ENCODE data around the gene SPACA6. TPM values are rescaled to one million over a fixed set of nuclear protein-coding genes. Genes with fewer than 3 reads are reported as not detected.
"Not testable (repeated sequence)": the region's sequence is repeated elsewhere in the genome, so short reads cannot be mapped to it uniquely, and the experiment has no call there.

SPACA6 gene
- 10 to 100 TPM; 18.4 to 26.8 TPM for total RNA-seq
- 33.8 TPM for polyA plus RNA-seq (2013, experiment 1 of 2)
- polyA plus RNA-seq (2013, experiment 2 of 2): 32.2 TPM
- long read RNA-seq, experiment 1, partial matches to known transcripts: 0 of 3 reads
- long read RNA-seq, experiment 1, other reads (novel, unspliced or antisense): 2 of 3 reads
- long read RNA-seq, experiment 2, partial matches to known transcripts: 1 of 4 reads
- long read RNA-seq, experiment 2, other reads (novel, unspliced or antisense): 3 of 4 reads
- long read RNA-seq, experiment 3, partial matches to known transcripts: 1 of 6 reads
- long read RNA-seq, experiment 3, other reads (novel, unspliced or antisense): 3 of 6 reads
- long read RNA-seq, experiment 4, partial matches to known transcripts: 0 of 1 reads
- long read RNA-seq, experiment 4, other reads (novel, unspliced or antisense): 1 of 1 reads

GRCh38 chr19:51693260-51693659, at the start of gene SPACA6:
Gene SPACA6 (plus strand): TSS chr19:51693330. CDS start chr19:51693527, 197 bp downstream.
- Histone ChIP-seq H3K36me3 (ENCODE audit: control insufficient read depth, insufficient read depth, low read length) (peaks cover 56% of the 10 kb centered on the region), H3K9me3 (ENCODE audit: control insufficient read depth, low read length) (no peaks in the 10 kb centered on the region), H3K4me1 (ENCODE audit: control insufficient read depth, insufficient read depth, low read length) (no peaks in the 10 kb centered on the region), H3K27ac (ENCODE audit: low read depth, low read length) (no peak within 1 kb of the TSS), H3K9ac (ENCODE audit: extremely low read depth, low read length, poor library complexity, severe bottlenecking) (no peak within 1 kb of the TSS), H3K27me3 (ENCODE audit: control insufficient read depth, insufficient read depth, low read length, poor library complexity, severe bottlenecking) (no peaks in the 10 kb centered on the region), H3K4me3 (ENCODE audit: low read length) (peak within 1 kb of the TSS; percentile 90)
- DNase-seq: no peak
- TF ChIP-seq CTCF (conservative IDR thresholded peaks at IDR 0.05): no peak
- Mint-ChIP-seq H3K36me3 (ENCODE audit: low read depth) (peaks cover 51% of the 10 kb centered on the region), H3K4me3 (peak within 1 kb of the TSS; percentile 83), H3K27me3 (ENCODE audit: insufficient read depth) (no peaks in the 10 kb centered on the region), H3K27ac (peak within 1 kb of the TSS; percentile 13), H3K4me1 (peaks cover 13% of the 10 kb centered on the region), H3K9me3 (no peaks in the 10 kb centered on the region)
- 89 to 91% methylated on average over 3 to 8 of the region's 8 CpGs for WGBS, 2 experiments (ENCODE audit: insufficient coverage in 1 of 2, insufficient read length in 1 of 2)

GRCh38 chr19:51644636-51645271, 48.4 kb upstream of the SPACA6 start:
- Mint-ChIP-seq H3K4me3 (no peak overlapping the region), H3K27me3 (ENCODE audit: insufficient read depth) (peaks cover 18% of the 10 kb centered on the region), H3K4me1 (no peaks in the 10 kb centered on the region), H3K27ac (no peak overlapping the region), H3K9me3 (no peaks in the 10 kb centered on the region), H3K36me3 (ENCODE audit: low read depth) (no peaks in the 10 kb centered on the region)
- H3K4me3 ChIP-seq (ENCODE audit: low read length): no peak overlapping the region
- H3K9me3 ChIP-seq (ENCODE audit: control insufficient read depth, low read length): no peaks in the 10 kb centered on the region
- peak; percentile 40 for DNase-seq
- WGBS, 2 experiments (ENCODE audit: insufficient coverage in 1 of 2, insufficient read length in 1 of 2): 62 to 75% methylated on average over 5 to 10 of the region's 11 CpGs
- no peaks in the 10 kb centered on the region for H3K4me1 ChIP-seq (ENCODE audit: control insufficient read depth, insufficient read depth, low read length)
- no peak overlapping the region for H3K27ac ChIP-seq (ENCODE audit: low read depth, low read length)
- H3K36me3 ChIP-seq (ENCODE audit: control insufficient read depth, insufficient read depth, low read length): no peaks in the 10 kb centered on the region
- H3K9ac ChIP-seq (ENCODE audit: extremely low read depth, low read length, poor library complexity, severe bottlenecking): no peak overlapping the region
- no peak for TF ChIP-seq CTCF (conservative IDR thresholded peaks at IDR 0.05)
- H3K27me3 ChIP-seq (ENCODE audit: control insufficient read depth, insufficient read depth, low read length, poor library complexity, severe bottlenecking): no peaks in the 10 kb centered on the region

GRCh38 chr19:51646730-51647129, 46.4 kb upstream of the SPACA6 start, which contains the start of gene SIGLEC14:
Gene SIGLEC14 (minus strand): TSS chr19:51646825. CDS start chr19:51646759, 66 bp downstream.
- H3K9me3 ChIP-seq (ENCODE audit: control insufficient read depth, low read length); H3K27me3 ChIP-seq (ENCODE audit: control insufficient read depth, insufficient read depth, low read length, poor library complexity, severe bottlenecking); H3K36me3 ChIP-seq (ENCODE audit: control insufficient read depth, insufficient read depth, low read length); H3K9ac ChIP-seq (ENCODE audit: extremely low read depth, low read length, poor library complexity, severe bottlenecking); H3K4me3 ChIP-seq (ENCODE audit: low read length); H3K4me3 Mint-ChIP-seq; H3K27ac Mint-ChIP-seq; DNase-seq; H3K9me3 Mint-ChIP-seq; H3K4me1 Mint-ChIP-seq; H3K27ac ChIP-seq (ENCODE audit: low read depth, low read length); H3K36me3 Mint-ChIP-seq (ENCODE audit: low read depth); H3K4me1 ChIP-seq (ENCODE audit: control insufficient read depth, insufficient read depth, low read length): not testable (repeated sequence)
- WGBS, 2 experiments (ENCODE audit: insufficient coverage in 1 of 2, insufficient read length in 1 of 2): 78% methylated on average over 7 of the region's 10 CpGs; no CpG with 5 or more reads in 1 of the 2 experiments
- H3K27me3 Mint-ChIP-seq (ENCODE audit: insufficient read depth): peaks cover 26% of the 10 kb centered on the region
